Neuron (in vitro differentiated cells): ENCODE measurements around the gene SEC22C.

Experiments used
- H2AFZ ChIP-seq: one replicate; pipeline ENCODE4 v1.6.1; 2013; ENCODE audit warnings: low read depth, mild to moderate bottlenecking, inconsistent platforms, low read length, moderate library complexity
- H3K27me3 ChIP-seq: one replicate; pipeline ENCODE4 v1.6.1; 2013; ENCODE audit warnings: low read length; ENCODE audit not compliant: insufficient read depth
- H3K36me3 ChIP-seq: one replicate; pipeline ENCODE4 v1.6.1; 2013; ENCODE audit warnings: low read length; ENCODE audit not compliant: insufficient read depth
- H3K4me1 ChIP-seq: one replicate; pipeline ENCODE4 v1.6.1; 2013; ENCODE audit warnings: low read length; ENCODE audit not compliant: insufficient read depth
- H3K4me3 ChIP-seq: 2 replicates; pipeline ENCODE4 v1.5.1; 2013; ENCODE audit warnings: mild to moderate bottlenecking, low read length, moderate library complexity
- H3K9me3 ChIP-seq: one replicate; pipeline ENCODE4 v1.6.1; 2013; ENCODE audit warnings: low read length

SEC22C gene

GRCh38 chr3:42539871-42540714 is 41.7 kb downstream of the SEC22C start:
- Histone ChIP-seq H3K4me1 (no peaks in the 10 kb centered on the region), H3K36me3 (no peaks in the 10 kb centered on the region), H3K9me3 (no peaks in the 10 kb centered on the region), H3K27me3 (no peaks in the 10 kb centered on the region), H3K4me3 (no peak overlapping the region), H2AFZ (no peak overlapping the region)

GRCh38 chr3:42537350-42537749 is 44.4 kb downstream of the SEC22C start:
- no peaks in the 10 kb centered on the region for H3K27me3 ChIP-seq
- no peak overlapping the region for H3K4me3 ChIP-seq
- H3K4me1 ChIP-seq, result no peaks in the 10 kb centered on the region
- no peaks in the 10 kb centered on the region for H3K9me3 ChIP-seq
- no peak overlapping the region for H2AFZ ChIP-seq
- no peaks in the 10 kb centered on the region for H3K36me3 ChIP-seq

- Histone ChIP-seq H3K4me3 (no peak overlapping the region), H3K36me3 (no peaks in the 10 kb centered on the region), H3K27me3 (peaks cover 2% of the 10 kb centered on the region), H3K9me3 (no peaks in the 10 kb centered on the region), H2AFZ (no peak overlapping the region), H3K4me1 (no peaks in the 10 kb centered on the region)
These were observed 45.6 kb downstream of the SEC22C start for GRCh38 chr3:42535981-42536784.

GRCh38 chr3:42533161-42533897 is 48.4 kb downstream of the SEC22C start:
- H3K27me3 ChIP-seq, result peaks cover 7% of the 10 kb centered on the region
- H2AFZ ChIP-seq, result no peak overlapping the region
- no peaks in the 10 kb centered on the region for H3K9me3 ChIP-seq
- H3K4me3 ChIP-seq, result no peak overlapping the region
- no peaks in the 10 kb centered on the region for H3K4me1 ChIP-seq
- no peaks in the 10 kb centered on the region for H3K36me3 ChIP-seq

- H3K9me3 ChIP-seq, result no peaks in the 10 kb centered on the region
- H3K4me1 ChIP-seq, result no peaks in the 10 kb centered on the region
- H3K4me3 ChIP-seq, result no peak overlapping the region
- no peaks in the 10 kb centered on the region for H3K36me3 ChIP-seq
- H2AFZ ChIP-seq, result no peak overlapping the region
- peaks cover 7% of the 10 kb centered on the region for H3K27me3 ChIP-seq
These were observed 49.5 kb downstream of the SEC22C start for GRCh38 chr3:42532229-42532628.

- Histone ChIP-seq H3K27me3 (peaks cover 7% of the 10 kb centered on the region), H3K9me3 (no peaks in the 10 kb centered on the region), H2AFZ (no peak overlapping the region), H3K4me1 (no peaks in the 10 kb centered on the region), H3K36me3 (no peaks in the 10 kb centered on the region), H3K4me3 (no peak overlapping the region)
These were observed 50.3 kb downstream of the SEC22C start for GRCh38 chr3:42531470-42531869.

- Histone ChIP-seq H3K36me3 (no peaks in the 10 kb centered on the region), H3K4me3 (no peak overlapping the region), H3K9me3 (no peaks in the 10 kb centered on the region), H3K4me1 (peaks cover 6% of the 10 kb centered on the region), H3K27me3 (peaks cover 7% of the 10 kb centered on the region), H2AFZ (no peak overlapping the region)
These were observed 51.7 kb downstream of the SEC22C start for GRCh38 chr3:42530073-42530472.

- Histone ChIP-seq H3K36me3 (no peaks in the 10 kb centered on the region), H2AFZ (no peak overlapping the region), H3K4me3 (no peak overlapping the region), H3K9me3 (no peaks in the 10 kb centered on the region), H3K4me1 (peaks cover 6% of the 10 kb centered on the region), H3K27me3 (peaks cover 7% of the 10 kb centered on the region)
These were observed 52.3 kb downstream of the SEC22C start for GRCh38 chr3:42529468-42529867.

GRCh38 chr3:42527368-42527917 is 54.3 kb downstream of the SEC22C start:
- Histone ChIP-seq H3K9me3 (no peaks in the 10 kb centered on the region), H3K4me1 (peaks cover 6% of the 10 kb centered on the region), H3K4me3 (no peak overlapping the region), H3K27me3 (peaks cover 7% of the 10 kb centered on the region), H3K36me3 (no peaks in the 10 kb centered on the region), H2AFZ (no peak overlapping the region)

- no peak overlapping the region for H2AFZ ChIP-seq
- H3K36me3 ChIP-seq, result no peaks in the 10 kb centered on the region
- H3K9me3 ChIP-seq, result no peaks in the 10 kb centered on the region
- H3K27me3 ChIP-seq, result peaks cover 7% of the 10 kb centered on the region
- H3K4me1 ChIP-seq, result peaks cover 6% of the 10 kb centered on the region
- H3K4me3 ChIP-seq, result no peak overlapping the region
These were observed 55.0 kb downstream of the SEC22C start for GRCh38 chr3:42526616-42527367.

GRCh38 chr3:42525736-42526345 is 55.9 kb downstream of the SEC22C start:
- H3K36me3 ChIP-seq, result no peaks in the 10 kb centered on the region
- H3K4me3 ChIP-seq, result no peak overlapping the region
- H3K4me1 ChIP-seq, result peaks cover 6% of the 10 kb centered on the region
- H2AFZ ChIP-seq, result no peak overlapping the region
- H3K9me3 ChIP-seq, result no peaks in the 10 kb centered on the region
- peaks cover 5% of the 10 kb centered on the region for H3K27me3 ChIP-seq

- H2AFZ ChIP-seq, result no peak overlapping the region
- H3K9me3 ChIP-seq, result no peaks in the 10 kb centered on the region
- peaks cover 6% of the 10 kb centered on the region for H3K4me1 ChIP-seq
- H3K27me3 ChIP-seq, result peaks cover 4% of the 10 kb centered on the region
- no peak overlapping the region for H3K4me3 ChIP-seq
- H3K36me3 ChIP-seq, result no peaks in the 10 kb centered on the region
These were observed 56.6 kb downstream of the SEC22C start for GRCh38 chr3:42525212-42525611.
